ENCODE measurements around the gene NCAM2.

The NCAM2 gene

GRCh38 chr21:21466752-21467151, 468.5 kb downstream of the NCAM2 start:
- DNase-seq: no peak

- DNase-seq: no peak
These were observed 469.8 kb downstream of the NCAM2 start for GRCh38 chr21:21468003-21468402.

DNA sequence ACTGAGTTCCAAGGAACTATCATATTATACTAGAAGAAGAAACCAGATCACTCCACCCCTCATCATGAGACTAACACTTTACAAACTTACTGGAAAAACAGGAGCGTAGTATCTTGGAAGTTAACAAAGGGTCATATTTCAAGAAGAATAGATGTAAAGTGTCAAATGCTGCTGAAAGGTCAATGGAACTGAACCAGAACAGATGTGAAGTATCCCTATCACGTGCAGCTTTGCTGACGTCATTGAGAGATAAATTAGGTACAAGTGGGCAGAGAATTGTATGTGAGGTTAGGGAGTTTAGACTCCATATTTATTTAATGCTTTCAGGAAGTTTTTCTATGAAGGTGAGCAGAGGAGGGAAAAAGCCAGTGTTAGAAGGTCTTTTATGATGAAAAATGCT, 483.0 kb downstream of the NCAM2 start:
- DNase-seq: no peak

DNA sequence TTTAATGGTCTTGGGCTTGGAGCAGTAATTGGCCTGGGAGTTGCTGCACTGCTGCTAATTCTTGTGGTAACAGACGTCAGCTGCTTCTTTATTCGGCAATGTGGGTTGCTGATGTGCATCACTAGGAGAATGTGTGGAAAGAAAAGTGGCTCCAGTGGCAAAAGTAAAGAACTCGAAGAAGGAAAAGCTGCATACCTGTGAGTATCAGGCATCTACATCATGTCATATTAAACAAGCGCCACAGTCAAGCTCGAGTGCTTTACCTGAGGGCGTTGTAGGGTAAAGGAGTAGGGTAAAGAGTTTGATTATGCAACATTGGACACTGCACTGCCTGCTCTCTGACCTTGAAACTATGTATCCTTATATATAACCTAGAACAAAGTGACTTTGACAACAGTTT, 510.6 kb downstream of the NCAM2 start:
- peak; percentile 24 for DNase-seq

DNA sequence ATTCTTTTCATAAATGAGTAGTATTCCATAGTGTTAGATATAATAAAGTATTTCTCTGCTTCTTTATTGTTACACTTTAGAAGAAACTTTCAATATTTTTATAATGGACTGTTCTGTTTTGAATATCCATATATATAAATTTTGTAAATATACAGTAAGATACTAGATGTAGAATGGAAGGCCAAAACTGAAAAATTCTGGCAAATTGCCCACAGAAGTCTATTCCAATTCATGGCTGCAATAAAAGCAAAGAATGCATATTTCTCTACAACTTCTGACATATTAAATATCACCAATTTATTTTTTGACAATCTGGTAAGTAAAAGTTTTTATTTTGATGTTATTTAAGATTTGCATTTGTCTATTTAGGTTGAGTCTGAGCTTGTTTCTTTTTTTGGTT, 532.5 kb downstream of the NCAM2 start:
- DNase-seq: peak; percentile 45

DNA sequence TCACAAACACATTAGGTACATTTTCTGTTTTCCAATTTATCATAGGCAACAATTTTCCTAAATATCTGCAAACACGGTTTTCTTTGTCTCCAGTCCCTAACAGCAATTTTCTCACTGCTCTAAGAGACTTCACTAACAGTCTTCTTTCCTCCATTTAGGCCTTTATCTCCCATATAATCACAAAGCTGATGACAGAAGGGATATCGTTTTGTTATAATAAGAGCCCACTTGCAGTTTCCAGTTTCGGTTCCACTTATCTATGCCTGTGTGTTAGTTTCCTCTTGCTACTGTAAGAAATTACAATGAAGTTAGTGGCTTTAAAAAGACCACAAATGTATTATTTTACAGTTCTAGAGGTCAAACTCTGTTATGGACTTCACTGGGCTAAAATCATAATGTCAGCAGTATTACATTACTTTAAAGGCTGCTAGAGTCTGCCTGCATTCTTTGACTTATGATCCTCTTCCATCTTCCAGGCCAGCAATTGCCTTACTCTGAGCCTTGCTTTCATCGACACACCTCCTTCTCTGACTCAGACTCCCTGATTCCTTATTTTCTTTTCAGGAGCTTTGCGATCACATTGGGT, 549.3 kb downstream of the NCAM2 start:
- peak; percentile 55 for DNase-seq

DNA sequence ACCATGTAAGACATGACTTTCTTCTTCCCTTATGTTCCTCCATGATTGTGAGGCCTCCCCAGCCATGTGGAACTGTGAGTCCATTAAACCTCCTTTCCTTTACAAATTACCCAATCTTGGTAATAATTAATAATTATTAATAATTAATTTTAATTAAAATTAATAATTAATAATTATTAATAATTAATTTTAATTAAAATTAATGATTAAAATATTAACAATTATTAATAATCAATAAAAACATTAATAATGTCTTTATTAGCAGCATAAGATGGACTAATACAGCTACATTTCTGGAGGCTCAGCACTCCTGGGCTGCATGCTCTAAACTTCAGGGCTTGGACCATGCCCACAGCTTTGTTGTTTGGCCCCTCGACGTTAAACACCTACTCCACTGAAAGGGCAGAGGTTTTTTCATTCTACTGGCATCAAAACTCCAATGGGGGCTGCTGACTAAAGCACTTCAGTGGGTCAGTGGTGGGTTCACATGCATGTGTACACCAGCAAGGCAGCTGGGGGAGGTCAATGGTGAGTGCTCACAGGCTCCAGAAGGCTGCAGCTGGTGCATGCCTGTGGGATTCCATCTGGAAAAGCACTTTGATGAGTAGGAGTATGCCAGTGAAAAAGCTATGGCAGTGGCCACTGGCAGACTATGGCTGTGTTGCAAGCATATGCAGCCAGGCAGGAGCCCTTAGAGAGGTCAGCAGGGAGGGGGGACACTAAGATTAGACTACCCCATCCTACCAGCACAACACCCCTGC, 561.3 kb downstream of the NCAM2 start:
- DNase-seq: no peak

All from NCI-H69 (cell line).